Glomerular visceral epithelial cell (primary cell): ENCODE measurements around the gene CREBBP.

Experiments used
- DNase-seq: peaks from one replicate; pipeline ENCODE4 v3.0.0-alpha.2; 2016; ENCODE audit errors: extremely low spot score

Gene CREBBP

DNA sequence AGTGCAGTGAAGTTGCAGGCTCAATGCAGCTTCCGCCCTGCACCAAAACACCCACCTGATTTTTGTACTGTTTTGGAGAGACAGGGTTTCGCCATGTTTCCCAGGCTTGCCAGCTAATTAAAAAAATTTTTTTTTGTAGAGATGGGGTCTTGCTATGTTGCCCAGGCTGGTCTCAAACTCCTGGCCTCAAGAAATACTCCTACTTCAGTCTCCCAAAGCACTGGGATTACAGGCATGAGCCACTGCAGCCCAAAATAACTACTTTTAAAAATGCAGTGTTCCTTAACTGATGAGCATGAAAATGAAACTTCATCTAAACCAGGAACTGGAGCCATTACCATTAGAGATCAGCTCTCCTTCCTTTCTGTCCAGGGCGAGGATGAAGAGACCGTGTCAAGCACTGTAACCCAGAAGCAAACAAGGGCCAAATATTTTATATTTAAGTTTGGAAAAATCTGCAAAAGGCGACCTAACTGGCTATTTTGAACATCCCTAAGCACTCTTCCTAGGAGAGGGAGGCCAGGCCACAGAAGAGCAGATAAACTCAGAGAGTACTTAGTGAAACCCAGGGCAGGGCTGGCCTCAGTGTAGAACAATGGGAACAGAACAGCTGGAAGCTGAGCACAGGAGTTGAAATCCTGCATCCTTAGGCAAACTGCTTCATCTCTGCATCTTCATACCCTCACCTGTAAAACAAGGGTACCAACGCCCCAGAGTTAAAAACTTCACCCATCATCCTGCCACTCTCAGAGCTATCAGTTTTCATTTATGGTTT is 24.0 kb downstream of the CREBBP start:
- no peak for DNase-seq

DNA sequence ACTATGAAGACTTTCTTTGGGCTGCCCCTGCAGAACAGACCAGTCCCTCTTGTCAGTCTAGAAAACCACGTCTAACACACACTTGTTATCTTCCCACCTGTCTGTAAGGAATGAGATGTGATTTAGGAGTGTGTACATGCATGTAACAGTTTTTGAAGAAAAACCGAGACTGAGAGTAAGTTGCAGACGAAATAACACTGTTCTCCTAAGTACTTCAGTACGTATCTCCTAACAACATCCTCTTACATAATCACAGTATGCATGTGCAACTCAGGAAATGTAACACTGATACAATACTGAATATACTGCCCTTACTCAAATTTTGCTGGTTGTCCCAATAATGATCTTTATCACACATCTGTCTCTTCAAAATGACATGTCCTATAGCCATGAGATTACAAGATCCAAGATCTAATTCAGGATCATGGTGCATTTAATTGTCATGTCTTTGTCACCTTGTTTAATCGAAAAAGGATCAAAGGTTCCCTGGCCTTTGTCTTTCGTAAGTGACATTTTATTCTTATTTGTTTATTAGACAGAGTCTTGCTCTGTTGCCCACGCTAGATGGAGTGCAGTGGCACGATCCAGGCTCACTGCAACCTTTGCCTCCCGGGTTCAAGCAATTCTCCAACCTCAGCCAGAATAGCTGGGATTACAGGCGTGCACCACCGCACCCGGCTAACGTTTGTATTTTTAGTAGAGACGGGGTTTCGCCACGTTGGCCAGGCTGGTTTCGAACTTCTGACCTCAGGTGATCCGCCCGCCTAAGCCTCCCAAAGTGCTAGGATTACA is 25.6 kb downstream of the CREBBP start:
- no peak for DNase-seq

DNA sequence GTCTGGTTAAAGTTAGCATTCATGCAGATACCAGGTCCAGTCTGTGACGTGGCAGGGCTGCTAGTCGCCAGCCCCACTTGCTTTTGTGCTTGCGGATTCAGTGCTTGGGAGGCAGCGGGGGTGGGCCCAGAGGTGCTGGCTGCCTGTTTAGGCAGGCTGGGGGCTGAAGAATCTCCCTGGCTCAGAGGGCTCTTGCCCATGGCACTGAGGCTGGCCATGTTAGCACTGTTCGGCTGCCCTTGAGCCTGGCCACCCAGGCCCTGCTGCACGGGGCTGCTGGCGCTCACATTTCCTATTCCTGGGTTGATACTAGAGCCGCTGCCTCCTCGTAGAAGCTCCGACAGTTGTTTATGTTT is 30.0 kb downstream of the CREBBP start:
- no peak for DNase-seq

DNA sequence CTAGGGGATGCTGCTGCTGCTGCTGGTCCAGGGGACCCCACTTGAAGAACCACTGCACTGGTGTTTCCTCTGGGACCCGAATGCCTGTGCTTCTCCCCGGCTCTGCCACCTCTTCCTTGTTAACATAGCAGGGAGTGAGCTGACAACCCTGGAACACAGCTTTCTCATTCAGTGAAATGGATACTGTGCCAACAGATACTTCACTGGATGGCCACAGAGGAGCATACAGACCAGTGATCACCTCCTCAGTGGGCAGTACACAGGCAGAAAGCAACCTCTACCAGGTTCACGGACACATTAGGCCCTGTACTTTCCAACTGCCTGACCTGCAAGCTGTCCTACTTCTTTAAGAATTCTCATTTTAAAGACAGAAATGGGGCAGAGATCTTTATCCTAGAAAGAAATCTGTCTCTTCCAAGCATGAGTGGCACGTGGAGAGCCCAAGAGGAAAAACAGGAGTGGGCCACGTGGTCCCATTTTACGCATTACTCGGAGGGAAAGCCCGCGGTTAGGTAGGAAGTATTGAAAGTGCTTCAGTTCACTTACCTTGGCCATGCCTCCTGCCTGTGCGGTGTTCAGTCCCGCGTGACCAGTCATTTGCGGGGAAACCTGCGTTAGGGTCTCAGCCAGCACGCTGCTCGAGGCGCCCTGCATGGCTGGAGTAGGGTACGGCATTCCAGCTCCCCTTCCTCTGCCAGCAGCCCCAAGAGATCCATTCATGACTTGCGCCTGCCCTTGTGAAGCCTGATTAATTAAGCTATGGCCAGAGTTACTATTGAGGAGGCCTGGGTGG is 30.6 kb downstream of the CREBBP start:
- DNase-seq = no peak

DNA sequence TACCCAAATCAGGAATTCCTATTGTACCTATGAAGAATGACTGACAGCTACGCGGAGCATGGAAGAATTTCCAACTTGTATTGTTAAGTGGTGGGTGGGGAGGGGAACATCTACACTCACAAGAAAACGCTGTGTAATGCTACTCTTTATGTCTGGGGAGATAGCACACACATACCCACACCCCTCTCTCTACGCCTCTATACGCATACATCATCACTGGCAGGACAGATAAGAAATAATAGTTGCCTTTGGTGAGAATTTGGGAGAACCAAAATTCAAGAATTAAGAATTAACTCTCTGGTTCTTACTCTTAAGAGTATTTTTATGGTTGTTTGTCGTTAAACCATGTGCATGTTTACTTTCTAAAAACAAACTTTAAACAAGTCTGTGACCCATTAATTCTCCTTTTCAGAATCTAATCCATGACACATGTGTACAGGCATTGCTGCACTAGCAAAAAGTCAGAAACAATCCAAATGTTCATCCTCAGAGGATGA is 33.9 kb downstream of the CREBBP start:
- DNase-seq = no peak

DNA sequence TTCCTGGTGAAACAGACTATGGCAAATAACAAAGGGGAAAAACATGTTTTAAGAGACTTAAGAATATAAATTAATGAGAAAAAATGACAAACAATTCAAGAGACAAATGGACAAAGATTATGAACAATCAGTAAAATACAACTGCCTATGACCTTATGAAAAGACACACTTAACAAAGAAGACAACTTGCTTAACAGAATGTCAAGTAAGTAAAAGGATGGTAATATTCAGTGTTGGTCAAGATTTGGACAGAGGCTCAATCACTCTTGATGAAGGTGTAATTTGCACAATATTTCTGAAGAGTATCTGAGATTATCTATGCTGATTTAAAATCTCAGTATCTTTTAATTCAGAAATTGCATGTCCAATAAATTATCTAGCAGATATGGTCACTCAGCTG is 34.4 kb downstream of the CREBBP start:
- DNase-seq = no peak

DNA sequence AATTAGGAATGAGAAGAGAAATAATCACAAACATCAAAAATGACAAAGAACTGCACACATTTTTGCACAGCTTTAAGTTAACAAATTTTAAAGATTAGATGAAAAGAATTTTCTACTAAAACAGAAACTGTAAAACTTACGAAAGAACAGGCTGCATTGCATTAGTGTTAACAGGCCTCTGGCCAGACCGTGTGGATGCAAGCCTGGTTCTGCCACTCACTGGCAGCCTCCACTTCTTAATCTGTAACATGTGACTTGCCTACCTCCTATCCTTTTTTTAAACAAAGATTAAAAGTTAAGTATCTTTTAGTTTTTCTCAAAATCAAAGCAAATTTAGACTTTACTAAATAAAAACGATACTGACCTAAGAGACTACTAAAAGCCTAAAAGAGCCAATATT is 37.5 kb downstream of the CREBBP start:
- no peak for DNase-seq

DNA sequence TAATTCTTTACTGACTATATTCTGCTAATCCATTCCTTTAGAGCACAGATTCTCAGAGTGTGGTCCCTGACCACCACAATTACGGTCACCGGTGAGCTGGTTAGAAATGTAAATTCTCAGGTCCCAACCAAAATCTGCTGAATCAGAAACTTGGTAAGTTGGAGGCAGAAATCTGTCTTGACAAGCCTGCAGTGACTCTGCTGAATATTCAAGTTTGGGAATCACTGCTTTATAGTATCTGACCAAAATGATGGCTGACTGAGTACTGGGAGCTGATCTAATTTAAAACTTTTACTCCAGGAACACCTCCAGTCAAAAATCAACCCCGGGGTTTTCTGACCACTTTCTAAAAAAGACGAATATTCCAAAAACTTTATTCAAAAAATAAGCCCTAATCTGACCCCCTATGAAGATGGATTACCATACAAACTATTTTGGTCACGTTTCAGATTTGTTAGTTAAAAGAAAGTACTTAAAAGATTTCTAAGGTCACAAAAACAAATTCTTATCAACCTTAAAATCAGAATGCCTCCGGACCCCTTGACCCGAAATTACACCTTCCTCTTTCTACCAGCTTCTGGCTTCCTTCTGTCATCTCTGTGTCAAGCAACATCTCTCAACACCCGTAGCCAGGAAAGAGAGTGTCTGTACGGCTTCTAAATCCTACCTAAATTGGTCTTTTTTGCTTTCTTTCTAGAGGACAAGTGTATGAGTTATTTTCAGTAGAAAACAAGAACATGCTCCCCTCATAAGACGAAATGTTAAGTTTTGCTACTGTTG is 38.6 kb downstream of the CREBBP start:
- DNase-seq = no peak

DNA sequence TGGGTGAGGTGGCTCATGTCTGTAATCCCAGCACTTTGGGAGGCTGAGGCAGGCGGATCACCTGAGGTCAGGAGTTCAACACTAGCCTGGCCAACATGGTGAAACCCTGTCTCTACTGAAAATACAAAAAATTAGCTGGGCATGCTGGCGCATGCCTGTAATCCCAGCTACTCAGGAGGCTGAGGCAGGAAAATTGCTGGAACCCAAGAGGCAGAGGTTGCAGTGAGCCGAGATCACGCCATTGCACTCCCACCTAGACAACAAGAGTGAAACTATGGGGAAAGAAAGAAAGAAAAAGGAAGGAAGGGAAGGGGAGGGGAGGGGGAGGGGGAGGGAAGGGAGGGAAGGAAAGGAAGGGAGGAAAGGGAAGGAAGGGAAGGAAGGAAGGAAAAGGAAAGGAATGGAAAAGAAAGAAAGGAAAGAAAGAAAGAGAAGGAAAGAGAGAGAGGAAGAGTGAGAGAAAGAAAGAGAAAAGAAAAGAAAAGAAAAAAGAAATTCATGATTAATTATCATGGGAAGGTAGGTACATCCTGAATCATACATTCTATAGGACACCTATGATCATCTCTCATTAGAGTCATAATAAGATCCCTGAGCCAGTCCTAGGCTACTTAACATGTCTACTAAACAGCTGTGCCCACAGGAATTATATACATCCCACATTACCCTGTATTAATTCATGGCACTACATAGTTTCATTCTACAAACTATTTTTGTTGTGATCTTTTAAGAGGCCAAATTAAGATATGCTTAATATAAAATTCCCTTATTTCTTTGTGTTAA is 40.9 kb downstream of the CREBBP start:
- no peak for DNase-seq

DNA sequence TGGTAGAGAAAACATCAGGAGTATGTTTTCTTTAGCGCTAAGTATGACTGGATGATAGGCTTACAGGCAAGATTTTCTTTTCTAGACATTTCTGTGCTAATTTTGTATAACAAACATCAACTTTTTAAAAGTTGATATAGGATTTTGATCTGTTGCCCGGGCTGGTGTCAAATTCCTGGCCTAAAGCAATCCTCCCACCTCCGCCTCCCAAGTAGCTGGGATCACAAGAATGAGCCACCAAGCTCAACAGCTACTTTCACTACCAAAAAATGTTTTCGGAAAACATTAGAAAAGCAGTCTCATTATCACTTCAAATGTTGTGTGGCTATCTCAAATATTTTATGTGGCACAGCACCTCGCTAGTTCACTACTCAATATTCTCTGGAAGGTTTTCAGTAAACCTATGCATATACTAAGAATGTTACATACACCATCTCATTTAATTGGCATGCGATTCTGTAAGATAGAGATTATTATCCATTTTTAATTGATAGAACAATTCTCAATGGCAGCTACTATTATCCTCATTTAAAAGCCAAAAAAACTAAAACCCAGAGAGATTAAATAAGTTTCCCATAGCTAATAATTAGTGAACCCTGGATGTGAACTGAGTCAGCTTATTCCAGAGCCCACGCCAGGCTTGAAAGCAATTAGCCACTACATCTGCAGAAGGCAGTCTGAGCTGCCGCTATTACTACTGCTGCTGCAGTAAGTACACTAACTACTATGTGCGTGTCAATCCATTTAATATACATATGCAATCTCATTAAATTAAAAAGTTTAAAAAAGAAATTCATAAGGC is 41.7 kb downstream of the CREBBP start:
- DNase-seq = no peak

DNA sequence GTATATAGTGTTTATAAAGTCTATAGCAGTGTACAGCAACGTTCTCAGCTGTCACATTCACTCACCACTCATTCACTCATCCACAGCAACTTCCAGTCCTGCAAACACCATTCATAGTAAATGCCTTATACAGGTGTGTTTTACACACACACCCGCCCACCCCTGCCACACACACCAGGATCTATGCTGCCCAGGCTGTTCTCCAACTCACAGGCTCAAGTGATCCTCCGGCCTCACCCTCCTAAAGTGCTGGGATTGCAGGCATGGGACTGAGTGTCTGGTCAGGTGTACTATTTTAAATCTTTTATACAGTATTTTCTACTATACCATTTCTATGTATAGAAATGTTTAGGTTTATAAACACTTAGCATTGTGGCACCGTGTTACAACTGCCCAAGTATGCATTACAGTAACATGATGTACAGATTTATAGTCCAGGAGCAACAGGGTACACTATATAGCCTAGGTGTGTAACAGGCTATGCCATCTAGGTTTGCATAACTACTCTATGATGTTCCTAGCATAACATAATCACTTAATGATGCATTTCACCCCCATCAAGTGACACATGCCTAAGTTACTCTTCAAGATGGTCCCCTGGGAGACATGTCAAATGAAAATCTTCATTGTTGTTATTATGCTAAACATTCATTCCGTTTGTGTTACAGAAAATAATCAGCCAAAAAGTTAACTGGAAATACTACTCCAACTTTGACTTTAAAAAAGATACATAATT is 42.5 kb downstream of the CREBBP start:
- no peak for DNase-seq

DNA sequence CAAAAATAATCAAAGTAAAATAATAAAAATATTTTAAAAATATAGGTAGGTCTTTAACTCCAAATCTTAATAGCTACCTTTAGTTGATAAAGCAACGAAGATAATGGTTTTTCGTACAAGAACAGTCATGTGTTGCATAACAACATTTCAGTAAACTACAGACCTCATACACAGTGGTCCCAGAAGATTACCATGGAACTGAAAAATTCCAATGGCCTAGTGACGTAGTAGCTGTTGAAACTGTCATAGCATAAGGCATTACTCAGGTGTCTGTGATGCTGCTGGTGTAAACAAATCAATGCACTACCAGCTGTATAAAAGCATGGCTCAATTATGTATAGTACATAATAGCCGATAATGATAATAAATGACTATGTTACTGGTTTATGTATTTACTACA is 43.9 kb downstream of the CREBBP start:
- DNase-seq = no peak

DNA sequence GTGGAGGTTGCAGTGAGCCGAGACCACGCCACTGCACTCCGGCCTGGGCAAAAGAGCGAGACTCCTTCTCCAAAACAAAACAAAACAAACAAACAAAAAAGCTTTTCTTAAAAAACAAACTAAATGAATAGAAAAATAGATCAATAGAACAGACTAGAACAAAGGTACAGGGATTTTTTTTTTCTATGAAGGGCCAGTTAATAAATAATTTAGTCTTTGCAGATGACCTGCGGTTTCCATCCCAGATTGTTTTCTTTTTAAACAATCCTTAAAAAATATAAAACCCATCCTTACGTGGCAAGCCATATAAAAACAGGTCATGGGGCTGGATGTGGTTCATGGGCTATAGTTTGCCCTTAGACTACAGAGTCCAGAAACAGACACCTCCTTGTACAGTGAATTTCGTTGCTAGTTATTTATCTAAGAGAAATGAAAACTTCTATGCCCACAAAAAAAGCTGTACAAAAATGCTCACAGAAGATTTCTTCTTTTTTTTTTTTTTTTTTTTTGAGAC is 45.4 kb downstream of the CREBBP start:
- DNase-seq = peak; percentile 46

DNA sequence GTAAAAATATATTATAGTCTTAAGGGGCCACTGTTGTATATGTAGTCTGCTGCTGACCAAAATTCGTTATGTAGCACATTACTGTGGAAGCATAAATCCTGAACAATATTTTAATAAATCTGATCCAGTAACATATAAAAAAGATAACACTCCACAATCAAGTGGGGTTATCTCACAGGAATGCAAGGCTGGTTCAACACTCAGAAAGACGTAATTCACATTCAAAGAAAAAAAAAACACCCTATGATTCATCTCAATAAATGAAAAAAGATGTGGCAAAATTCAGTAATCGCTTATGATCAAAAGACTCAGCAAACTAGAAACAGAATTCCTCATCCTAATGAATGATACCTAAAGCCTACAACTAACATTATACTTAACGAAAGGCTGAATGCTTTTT is 47.8 kb downstream of the CREBBP start:
- no peak for DNase-seq

DNA sequence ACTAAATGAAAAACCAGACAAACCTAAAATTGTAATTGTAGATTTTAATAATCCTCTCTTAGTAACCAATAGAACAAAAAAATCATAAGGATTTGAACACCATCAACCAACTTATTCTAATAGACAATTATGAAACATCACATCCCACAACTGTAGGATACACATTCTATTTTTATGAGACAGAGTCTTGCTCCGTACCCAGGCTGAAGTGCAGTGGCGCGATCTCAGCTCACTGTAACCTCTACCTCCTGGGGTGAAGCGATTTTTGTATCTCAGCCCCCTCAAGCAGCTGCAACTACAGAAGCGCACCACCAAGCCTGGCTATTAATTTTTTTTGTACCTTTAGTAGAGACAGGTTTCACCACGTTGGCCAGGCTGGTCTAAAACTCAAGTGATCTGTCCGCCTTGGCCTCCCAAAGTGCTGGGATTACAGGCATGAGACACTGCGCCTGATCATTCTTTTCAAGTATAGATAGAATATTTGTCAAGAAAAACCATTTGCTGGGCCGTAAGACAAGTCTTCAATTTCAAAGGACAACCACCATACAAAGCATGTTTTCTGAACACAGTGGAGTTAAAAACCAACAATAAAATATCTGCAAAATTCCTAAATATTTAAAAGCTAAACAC is 49.8 kb downstream of the CREBBP start:
- no peak for DNase-seq

DNA sequence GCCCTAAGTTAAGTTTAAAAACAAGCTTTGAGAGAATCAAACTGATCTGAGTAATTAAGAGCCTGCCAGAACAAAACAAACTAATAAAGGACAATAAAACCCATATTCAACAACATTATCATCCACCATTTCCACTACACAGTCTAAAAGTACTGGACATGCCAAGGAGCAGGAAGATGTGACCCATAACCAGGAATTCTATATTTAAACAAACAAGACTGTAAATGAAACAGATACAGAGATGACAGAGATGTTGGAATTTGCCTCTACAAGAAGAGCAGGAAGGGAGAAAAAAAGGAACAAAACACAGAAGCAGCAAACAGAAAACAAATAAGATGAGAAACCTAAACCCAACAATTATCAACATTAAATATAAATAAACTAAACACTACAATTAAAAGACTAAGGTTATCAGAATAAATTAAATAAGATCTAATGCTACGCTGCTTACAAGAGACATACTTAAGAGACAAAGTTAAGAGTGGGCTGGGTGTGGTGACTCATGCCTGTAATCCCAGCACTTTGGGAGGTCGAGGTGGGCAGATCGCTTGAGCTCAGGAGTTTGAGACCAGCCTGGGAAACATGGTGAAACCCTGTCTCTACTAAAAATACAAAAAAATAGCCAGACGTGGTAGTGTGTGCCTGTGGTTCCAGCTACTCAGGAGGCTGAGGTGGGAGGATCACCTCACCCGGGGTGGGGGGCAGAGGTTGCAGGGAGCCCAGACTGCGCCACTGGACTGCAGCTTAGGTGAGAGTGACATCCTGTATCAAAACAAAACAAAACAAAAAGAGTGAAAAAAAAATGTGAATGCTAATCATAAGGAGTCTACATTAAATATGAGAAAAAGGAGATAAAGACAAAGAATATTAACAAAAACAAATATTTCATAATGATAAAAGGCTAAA is 50.6 kb downstream of the CREBBP start:
- no peak for DNase-seq

DNA sequence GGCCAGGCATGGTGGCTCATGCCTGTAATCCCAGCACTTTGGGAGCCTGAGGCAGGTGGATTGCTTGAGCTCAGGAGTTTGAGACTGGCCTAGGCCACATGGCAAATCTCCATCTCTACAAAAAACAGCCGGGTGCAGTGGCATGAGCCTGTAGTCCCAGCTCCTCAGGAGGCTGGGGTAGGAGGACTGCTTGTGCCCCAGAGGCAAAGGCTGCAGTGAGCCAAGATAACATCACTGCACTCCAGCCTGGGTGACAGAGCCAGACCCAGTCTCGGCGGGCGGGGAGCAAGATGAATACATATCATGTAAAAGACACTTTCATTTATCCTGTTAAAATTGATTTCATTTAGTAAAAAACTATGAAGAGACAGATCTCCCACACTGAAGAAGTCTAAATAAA is 54.6 kb downstream of the CREBBP start:
- no peak for DNase-seq

DNA sequence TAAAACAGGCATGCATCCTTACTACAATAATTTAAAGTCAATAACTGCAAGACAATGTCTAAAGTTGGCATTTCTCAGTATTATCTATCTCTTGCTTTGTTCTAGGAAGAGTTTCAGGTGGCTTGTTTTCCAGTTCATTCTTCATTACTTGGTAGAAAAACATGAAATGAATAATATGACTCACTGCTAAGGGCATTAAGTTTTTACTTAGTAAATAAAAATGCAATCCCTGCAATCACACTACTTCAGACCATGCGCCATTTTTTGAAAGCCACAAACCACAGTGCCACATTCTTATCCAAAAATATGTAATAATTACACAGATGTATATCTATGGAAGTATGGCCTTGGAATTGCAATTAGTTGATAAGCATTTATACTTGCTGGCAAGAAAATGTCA is 55.4 kb downstream of the CREBBP start:
- peak; percentile 50 for DNase-seq
